K562 (cell line): ENCODE data around the gene TFRC. TPM values are rescaled to one million over a fixed set of nuclear protein-coding genes. Genes with fewer than 3 reads are reported as not detected.

Experiments used
- ARNT ChIP-seq, 2 experiments: fragments of 450-650 bp; IDR thresholded peaks; 2 replicates each; pipeline ENCODE4 v1.6.1; 2016; ENCODE audit warnings: mild to moderate bottlenecking in 1 of 2
- BRF1 ChIP-seq: IDR thresholded peaks from 3 replicates; pipeline ENCODE4 v1.6.1; 2011; ENCODE audit warnings: borderline replicate concordance, mild to moderate bottlenecking; ENCODE audit not compliant: insufficient read length; ENCODE audit errors: extremely low read depth
- CTBP1 ChIP-seq: fragments of 450-650 bp; IDR thresholded peaks from 2 replicates; pipeline ENCODE4 v1.6.1; 2016; ENCODE audit warnings: borderline replicate concordance
- DEAF1 ChIP-seq: fragments of 450-650 bp; formaldehyde crosslinking; IDR thresholded peaks from 2 replicates; pipeline ENCODE4 v1.4.0; 2020; ENCODE audit warnings: mild to moderate bottlenecking, moderate library complexity
- MCM3 ChIP-seq: fragments of 450-650 bp; IDR thresholded peaks from 2 replicates; pipeline ENCODE4 v1.6.1; 2016
- NKRF ChIP-seq: fragments of 450-650 bp; IDR thresholded peaks from 2 replicates; pipeline ENCODE4 v1.6.1; 2016; ENCODE audit warnings: borderline replicate concordance
- NR2C1 ChIP-seq, 2 experiments: fragments of 450-650 bp; IDR thresholded peaks; 2 replicates each; pipeline ENCODE4 v1.6.1; 2017; ENCODE audit warnings: mild to moderate bottlenecking in 2 of 2, antibody characterized with exemption in 1 of 2, inconsistent platforms in 1 of 2, missing compliant biosample characterization in 1 of 2, missing genetic modification characterization in 1 of 2
- RCOR1 ChIP-seq, 2 experiments: IDR thresholded peaks; 2 replicates each; pipeline ENCODE4 v1.6.1; 2012; ENCODE audit warnings: low read depth in 2 of 2, low read length in 2 of 2, borderline replicate concordance in 1 of 2, improper control_type of control experiment in 1 of 2
- REST ChIP-seq, 2 experiments: fragments of 450-650 bp; formaldehyde crosslinking in 1 of 2; IDR thresholded peaks; 2 replicates each; pipeline versions ENCODE4 v1.4.0 to v1.6.1; 2014 to 2020; ENCODE audit warnings: mild to moderate bottlenecking in 2 of 2, borderline replicate concordance in 1 of 2, low read depth in 1 of 2
- TEAD4 ChIP-seq, 2 experiments: sonication (generic) in 1 of 2; formaldehyde crosslinking in 1 of 2; IDR thresholded peaks; 2 replicates each; pipeline versions ENCODE4 v1.6.1 to v1.8.0; 2012 to 2022; ENCODE audit warnings: borderline replicate concordance in 1 of 2, inconsistent platforms in 1 of 2, low read length in 1 of 2, mild to moderate bottlenecking in 1 of 2, missing genetic modification reagents in 1 of 2
- ZBTB2 ChIP-seq: fragments of 450-650 bp; IDR thresholded peaks from 2 replicates; pipeline ENCODE4 v1.6.1; 2016; ENCODE audit warnings: antibody characterized with exemption
- ZKSCAN1 ChIP-seq: fragments of 150-350 bp; IDR thresholded peaks from 2 replicates; pipeline ENCODE4 v1.6.1; 2016; ENCODE audit warnings: low read depth, low read length
- polyA plus RNA-seq, 8 experiments: library from polyadenylated mRNA; depleted of rRNA in 4 of 8; stranded (reverse) in 5 of 8; unstranded in 3 of 8; fragments of >200 nt; fragmentation: Nextera tagmentation in 2 of 8; fragmentation: Illumina TruSeq in 1 of 8; extraction: Ambion mirVana in 2 of 8; extraction: Trizol in 1 of 8; gene quantifications; 2 replicates each; pipeline versions ENCODE4 v1.2.1 to v1.2.3, GENCODE V29; 2011 to 2014; ENCODE audit warnings: inconsistent platforms in 1 of 8, missing spikeins in 1 of 8
- total RNA-seq, 7 experiments: library from RNA; depleted of rRNA in 6 of 7; stranded (reverse); fragments of >200 nt in 6 of 7; fragmentation: Illumina TruSeq in 2 of 7; extraction: Trizol in 2 of 7; gene quantifications; 2 replicates each; pipeline versions ENCODE4 v1.2.1 to v1.2.3, GENCODE V29; 2011 to 2021; ENCODE audit warnings: low replicate concordance in 1 of 7

The TFRC gene
- total and polyA plus RNA-seq, 9 of the 15 experiments (the other 6 are each of a cell fraction or from before 2014, with no cell fraction given) = 149 to 679 (median 332) TPM

- TF ChIP-seq ZBTB2 = peak; percentile 63
- peak in 1 of 2 experiments; percentile 37; a peak in 1 of 4 replicates for TF ChIP-seq ARNT (IDR thresholded peaks at IDR 0.05)
- peak; percentile 62 for TF ChIP-seq NR2C1 (IDR thresholded peaks at IDR 0.05)
- TF ChIP-seq NR2C1 (tag; IDR thresholded peaks at IDR 0.05) = peak; percentile 12; the same call in 1 of the 2 replicates
- TF ChIP-seq MCM3 = no peak
- TF ChIP-seq BRF1 = no peak
- peak; percentile 17; the same call in 1 of the 2 replicates for TF ChIP-seq DEAF1
- TF ChIP-seq NKRF = no peak
- TF ChIP-seq TEAD4 (IDR thresholded peaks at IDR 0.05; ENCODE audit: low read length) = peak; percentile 78
- TF ChIP-seq TEAD4 (CRISPR knock-in tag; IDR thresholded peaks at IDR 0.05; ENCODE audit: borderline replicate concordance) = no peak
- TF ChIP-seq ZKSCAN1 = peak; percentile 50
- TF ChIP-seq CTBP1 = peak; percentile 96
- TF ChIP-seq REST (IDR thresholded peaks at IDR 0.05; ENCODE audit: borderline replicate concordance) = peak; percentile 70
- 0 out of 2 replicates have a peak, but pooled peaks have one; percentile 46 for TF ChIP-seq REST (CRISPR knock-in tag; IDR thresholded peaks at IDR 0.05; ENCODE audit: low read depth)
- TF ChIP-seq RCOR1 (IDR thresholded peaks at IDR 0.05; ENCODE audit: borderline replicate concordance in 1 of 2, low read depth in 2 of 2, low read length in 2 of 2) = peak in 1 of 2 experiments; percentile 74; a peak in 3 of 4 replicates
Observed at GRCh38 chr3:196127308-196128040, 45.6 kb upstream of the TFRC start (continued).
